Tongue (tissue), 2 donors: Measurements from ENCODE around the gene FOXP2. TPM values are rescaled to one million over a fixed set of nuclear protein-coding genes. Genes with fewer than 3 reads are reported as not detected.

Experiments
- DNase-seq: peaks from one replicate; pipeline ENCODE4 v3.0.0-alpha.2; 2015
- total RNA-seq: library from RNA; depleted of rRNA; stranded (reverse); fragments of >200 nt; gene quantifications from one replicate; pipeline ENCODE4 v1.2.3, GENCODE V29; 2014

FOXP2 gene
- total RNA-seq, 1 donor from 2014 or later = 25.8 TPM

- no peak for DNase-seq
Observed at GRCh38 chr7:114658216-114658615, 243.6 kb downstream of the FOXP2 start.

- no peak for DNase-seq
Observed at GRCh38 chr7:114659409-114660125, 245.0 kb downstream of the FOXP2 start.

- DNase-seq = no peak
Observed at GRCh38 chr7:114660126-114660486, 245.5 kb downstream of the FOXP2 start.

GRCh38 chr7:114660753-114661152 is 246.1 kb downstream of the FOXP2 start:
- no peak for DNase-seq

GRCh38 chr7:114662002-114662677 is 247.5 kb downstream of the FOXP2 start:
- no peak for DNase-seq

DNA sequence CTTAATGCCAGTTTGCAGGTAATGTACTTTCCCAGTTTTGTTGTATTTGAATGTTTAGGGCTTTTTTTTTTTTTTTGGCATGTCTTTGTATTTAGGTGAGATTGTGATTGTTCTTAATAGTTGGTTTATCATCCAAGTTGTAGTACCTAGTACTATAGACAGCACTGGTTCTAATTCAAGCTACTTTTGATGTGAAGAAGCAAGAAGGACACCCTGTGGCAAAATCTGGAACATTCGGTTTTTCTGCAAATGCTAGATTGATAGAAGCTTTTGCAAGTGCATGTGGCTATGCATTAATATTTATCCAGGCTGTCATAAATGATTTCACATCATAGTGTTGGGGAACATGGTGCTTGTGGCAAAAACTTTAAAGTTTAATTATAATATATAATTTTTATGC is 248.9 kb downstream of the FOXP2 start:
- peak; percentile 70 for DNase-seq

DNA sequence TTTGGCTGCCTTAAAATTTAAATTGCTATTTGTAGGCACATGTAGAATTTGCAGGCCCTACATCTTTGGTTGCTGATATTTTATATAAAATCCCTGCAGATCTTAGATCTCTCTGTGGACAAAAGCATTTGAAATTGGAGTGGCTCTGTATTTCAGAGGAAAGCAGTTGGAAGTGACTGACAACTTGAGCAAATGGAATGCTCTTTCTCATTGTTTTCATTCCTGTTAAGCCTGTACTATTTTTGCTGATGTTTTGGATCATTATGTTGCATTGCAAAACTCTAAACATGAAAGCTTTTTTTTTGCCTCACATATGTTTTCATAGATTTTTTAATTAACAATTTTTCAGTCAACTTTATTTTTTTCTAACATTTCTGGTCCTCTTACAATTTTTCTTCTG is 256.1 kb downstream of the FOXP2 start:
- no peak for DNase-seq

DNA sequence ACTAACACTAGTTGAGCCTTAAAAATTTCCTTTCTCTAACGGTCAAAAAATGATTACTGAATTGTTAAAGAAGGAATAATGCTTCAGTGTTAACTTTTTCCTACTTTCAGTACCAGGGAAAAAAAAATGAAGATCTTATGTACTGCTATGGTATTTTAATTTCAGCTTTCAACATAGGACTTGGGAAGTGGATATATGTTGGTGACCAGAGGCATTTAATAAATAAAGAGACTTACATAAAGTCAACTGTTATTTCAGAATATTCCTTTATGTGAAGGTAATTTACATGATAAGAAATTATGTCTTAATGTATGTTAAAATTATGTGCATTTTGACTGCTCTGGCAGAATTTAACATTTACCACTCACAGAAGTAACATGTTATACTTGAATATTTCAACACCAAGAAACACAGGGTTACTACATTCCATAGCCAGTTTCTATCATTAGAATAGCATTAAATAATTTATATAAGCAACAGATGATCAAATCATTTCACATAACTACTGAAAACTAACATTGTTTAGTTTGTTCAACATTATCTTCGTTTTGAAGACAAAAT is 257.0 kb downstream of the FOXP2 start:
- DNase-seq = no peak

- DNase-seq = no peak
Observed at GRCh38 chr7:114678116-114678515, 263.5 kb downstream of the FOXP2 start.

- DNase-seq = no peak
Observed at GRCh38 chr7:114687238-114687637, 272.6 kb downstream of the FOXP2 start.

- DNase-seq = no peak
Observed at GRCh38 chr7:114688443-114689055, 273.9 kb downstream of the FOXP2 start.

- no peak for DNase-seq
Observed at GRCh38 chr7:114689406-114689805, 274.8 kb downstream of the FOXP2 start.

- DNase-seq = no peak
Observed at GRCh38 chr7:114691605-114692004, 277.0 kb downstream of the FOXP2 start.

GRCh38 chr7:114695182-114695581 is 280.6 kb downstream of the FOXP2 start:
- no peak for DNase-seq

DNA sequence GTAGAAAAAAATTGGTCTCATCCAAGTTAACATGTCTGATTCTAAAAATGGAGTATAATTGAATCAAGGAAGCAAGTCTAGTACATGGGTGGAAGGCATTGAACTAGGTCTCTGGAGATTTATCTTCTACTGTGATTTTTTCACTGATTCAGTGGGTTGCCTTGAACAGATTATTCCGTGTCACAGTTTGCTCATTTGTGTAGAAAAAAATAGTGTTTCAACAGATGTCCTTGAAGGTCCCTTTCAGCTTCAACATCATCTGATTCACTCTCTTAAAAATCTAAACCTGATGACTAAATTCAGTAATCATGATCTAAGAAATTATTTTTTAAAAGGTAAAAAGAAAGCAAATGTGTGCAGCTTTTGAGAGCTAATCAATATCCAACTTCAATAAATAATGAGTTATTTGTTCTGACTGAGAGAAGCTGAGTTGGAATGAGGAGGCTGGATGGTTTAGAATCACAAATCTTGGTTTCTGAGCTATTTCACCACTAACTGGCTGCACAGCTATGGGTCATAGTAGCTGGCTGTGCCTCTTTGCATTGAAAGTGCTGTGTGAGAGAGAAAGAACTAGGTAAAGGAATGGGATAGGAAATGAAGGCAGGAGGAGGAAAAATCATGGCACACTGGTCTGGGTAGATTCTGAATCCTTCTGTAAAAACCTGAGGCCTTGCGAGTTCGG is 285.8 kb downstream of the FOXP2 start:
- DNase-seq = no peak

- DNase-seq = no peak
Observed at GRCh38 chr7:114703677-114704076, 289.1 kb downstream of the FOXP2 start.

- no peak for DNase-seq
Observed at GRCh38 chr7:114708646-114709045, 294.0 kb downstream of the FOXP2 start.

DNA sequence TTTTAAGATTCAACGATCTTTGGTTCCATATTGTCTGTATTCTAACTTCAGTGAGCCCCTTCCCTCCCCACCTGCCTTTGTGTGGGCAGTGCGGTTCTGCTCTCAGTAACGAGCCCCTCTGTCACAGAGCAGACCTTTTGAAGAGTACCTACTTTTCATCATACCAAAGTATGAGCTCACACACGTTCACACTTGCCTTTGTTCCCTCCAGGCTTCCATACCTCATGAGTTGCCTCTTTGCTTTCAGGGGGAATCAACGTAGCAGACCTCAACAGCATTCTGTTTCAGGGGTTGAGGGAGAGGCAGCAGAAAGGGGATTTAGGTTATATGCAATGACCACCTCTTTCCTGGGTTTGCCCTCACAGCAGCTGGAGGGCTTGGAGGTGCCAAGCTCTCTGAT is 295.9 kb downstream of the FOXP2 start:
- DNase-seq = no peak

GRCh38 chr7:114711241-114711640 is 296.6 kb downstream of the FOXP2 start:
- no peak for DNase-seq

GRCh38 chr7:114715907-114716306 is 301.3 kb downstream of the FOXP2 start:
- no peak for DNase-seq

DNA sequence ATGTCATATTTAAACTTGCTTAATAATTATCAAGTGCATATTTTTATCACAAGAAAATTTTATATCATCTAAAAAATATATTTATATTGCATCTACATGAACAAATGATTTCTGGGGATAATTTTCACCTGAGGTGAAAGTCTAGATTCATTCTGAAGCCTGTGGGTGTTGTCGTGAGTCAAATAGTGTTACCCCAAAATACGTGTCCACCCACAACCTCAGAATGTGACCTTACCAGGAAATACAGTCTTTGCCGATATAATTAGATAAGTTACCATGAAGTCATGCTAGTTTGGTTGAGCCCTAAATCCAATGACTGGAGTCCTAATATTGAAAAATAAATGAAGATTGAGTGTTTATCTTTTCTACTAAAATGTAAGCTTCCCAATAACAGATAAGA is 304.2 kb downstream of the FOXP2 start:
- DNase-seq = no peak

DNA sequence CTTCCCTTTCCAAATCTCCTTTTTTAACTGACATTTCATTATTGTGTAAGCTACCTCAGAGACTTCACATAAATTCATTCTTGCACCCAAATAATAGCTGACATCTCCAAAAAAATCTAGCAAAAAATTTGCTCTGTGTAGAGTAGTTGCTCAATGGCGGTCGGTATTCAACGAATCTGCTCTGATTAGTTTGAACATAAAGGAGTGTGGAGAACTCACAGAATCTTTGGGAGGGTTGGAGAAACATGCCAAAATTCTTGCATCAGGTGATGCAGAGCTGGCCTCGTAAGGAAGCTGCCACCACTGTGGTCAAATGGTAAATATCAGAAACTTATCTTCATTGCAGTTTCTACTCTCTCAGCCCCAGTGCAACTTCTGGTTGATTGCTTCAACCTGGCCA is 306.1 kb downstream of the FOXP2 start:
- no peak for DNase-seq

DNA sequence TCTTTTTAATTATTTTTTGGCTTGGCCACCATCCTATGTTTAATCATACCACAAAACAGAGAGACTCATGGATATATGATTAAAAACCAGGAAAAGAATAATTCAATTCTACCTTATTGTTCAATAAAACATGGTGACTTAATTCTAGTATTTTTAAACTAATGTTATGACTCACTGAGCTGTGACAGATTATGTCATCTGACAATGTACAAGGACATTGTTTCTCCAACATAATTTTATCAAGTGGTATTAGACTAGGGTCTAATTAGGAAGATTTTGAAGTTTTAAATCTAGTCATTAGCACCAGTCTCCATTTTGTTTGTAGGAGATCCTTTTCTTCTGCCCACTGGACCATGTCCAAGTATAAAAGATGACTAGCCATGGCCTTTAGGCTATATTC is 307.9 kb downstream of the FOXP2 start:
- DNase-seq = no peak
